ENCODE data around the gene GRPEL2.

GRPEL2 gene

GRCh38 chr5:149319174-149319573 is 26.1 kb upstream of the GRPEL2 start:
- DNase-seq (ENCODE audit: low spot score), result no peak

- peak; percentile 92 for DNase-seq (ENCODE audit: low spot score)
Measured at GRCh38 chr5:149320791-149321330, 24.4 kb upstream of the GRPEL2 start.

GRCh38 chr5:149322518-149322917 is 22.8 kb upstream of the GRPEL2 start:
- DNase-seq (ENCODE audit: low spot score), result peak; percentile 43

- no peak for DNase-seq (ENCODE audit: low spot score)
Measured at GRCh38 chr5:149323210-149323609, 22.1 kb upstream of the GRPEL2 start.

- DNase-seq (ENCODE audit: low spot score), result no peak
Measured at GRCh38 chr5:149323621-149324205, 21.6 kb upstream of the GRPEL2 start.

GRCh38 chr5:149324641-149325040 is 20.7 kb upstream of the GRPEL2 start:
- no peak for DNase-seq (ENCODE audit: low spot score)

GRCh38 chr5:149325166-149325735 is 20.0 kb upstream of the GRPEL2 start:
- DNase-seq (ENCODE audit: low spot score), result no peak

GRCh38 chr5:149325894-149326293 is 19.4 kb upstream of the GRPEL2 start:
- peak; percentile 20 for DNase-seq (ENCODE audit: low spot score)

GRCh38 chr5:149326611-149327010 is 18.7 kb upstream of the GRPEL2 start:
- no peak for DNase-seq (ENCODE audit: low spot score)

GRCh38 chr5:149328177-149328576 is 17.1 kb upstream of the GRPEL2 start:
- DNase-seq (ENCODE audit: low spot score), result no peak

- no peak for DNase-seq (ENCODE audit: low spot score)
Measured at GRCh38 chr5:149333711-149334443, 11.4 kb upstream of the GRPEL2 start.

GRCh38 chr5:149337736-149338135 is 7.6 kb upstream of the GRPEL2 start:
- DNase-seq (ENCODE audit: low spot score), result no peak

- DNase-seq (ENCODE audit: low spot score), result no peak
Measured at GRCh38 chr5:149338364-149338763, 6.9 kb upstream of the GRPEL2 start.

- DNase-seq (ENCODE audit: low spot score), result no peak
Measured at GRCh38 chr5:149340920-149341319, 4.4 kb upstream of the GRPEL2 start.

- DNase-seq (ENCODE audit: low spot score), result no peak
Measured at GRCh38 chr5:149341876-149342275, 3.4 kb upstream of the GRPEL2 start.

- no peak for DNase-seq (ENCODE audit: low spot score)
Measured at GRCh38 chr5:149344151-149344550, 1.1 kb upstream of the GRPEL2 start.

GRCh38 chr5:149345892-149346222 is 558 bp downstream of the GRPEL2 start:
- peak; percentile 48 for DNase-seq (ENCODE audit: low spot score)

GRCh38 chr5:149348518-149348917 is 3.2 kb downstream of the GRPEL2 start:
- DNase-seq (ENCODE audit: low spot score), result no peak

GRCh38 chr5:149349382-149349781 is 4.1 kb downstream of the GRPEL2 start:
- no peak for DNase-seq (ENCODE audit: low spot score)

- no peak for DNase-seq (ENCODE audit: low spot score)
Measured at GRCh38 chr5:149352169-149352568, 6.9 kb downstream of the GRPEL2 start.

GRCh38 chr5:149353911-149354310 is 8.6 kb downstream of the GRPEL2 start:
- DNase-seq (ENCODE audit: low spot score), result no peak

GRCh38 chr5:149355688-149356087 is 10.4 kb downstream of the GRPEL2 start:
- no peak for DNase-seq (ENCODE audit: low spot score)

- no peak for DNase-seq (ENCODE audit: low spot score)
Measured at GRCh38 chr5:149356391-149356790, 11.1 kb downstream of the GRPEL2 start.
